Smooth muscle cell (in vitro differentiated cells): Measurements from ENCODE around the gene HELQ. TPM values are rescaled to one million over a fixed set of nuclear protein-coding genes. Genes with fewer than 3 reads are reported as not detected.
"Not testable (repeated sequence)": the region's sequence is repeated elsewhere in the genome, so short reads cannot be mapped to it uniquely, and the experiment has no call there.

ENCODE experiments used
- DNase-seq: peaks from one replicate; lab custom pipeline; 2025; ENCODE audit not compliant: unreplicated experiment; lab: John Stamatoyannopoulos, UW
- H2AFZ ChIP-seq: fragments of 200-600 bp; sonication (generic); 2 replicates; pipeline ENCODE4 v1.6.0; 2016; ENCODE audit warnings: antibody characterized with exemption, low read depth, mild to moderate bottlenecking
- H3F3A ChIP-seq: fragments of 200-600 bp; sonication (generic); 2 replicates; pipeline ENCODE4 v1.6.0; 2017; ENCODE audit warnings: antibody characterized with exemption, low read depth
- H3K27ac ChIP-seq: fragments of 200-600 bp; sonication (generic); 2 replicates; pipeline ENCODE4 v1.5.1; 2016; ENCODE audit warnings: low read depth, mild to moderate bottlenecking
- H3K27me3 ChIP-seq: fragments of 200-600 bp; sonication (generic); 2 replicates; pipeline ENCODE4 v1.6.1; 2016; ENCODE audit warnings: low read depth, mild to moderate bottlenecking
- H3K36me3 ChIP-seq: fragments of 200-600 bp; sonication (generic); 2 replicates; pipeline ENCODE4 v1.5.1; 2016; ENCODE audit warnings: low read depth
- H3K4me1 ChIP-seq: fragments of 200-600 bp; sonication (generic); 2 replicates; pipeline ENCODE4 v1.5.1; 2016; ENCODE audit warnings: low read depth
- H3K4me2 ChIP-seq: fragments of 200-600 bp; sonication (generic); 2 replicates; pipeline ENCODE4 v1.6.0; 2016; ENCODE audit warnings: mild to moderate bottlenecking
- H3K4me3 ChIP-seq: fragments of 200-600 bp; sonication (generic); 2 replicates; pipeline ENCODE4 v1.5.1; 2016; ENCODE audit warnings: mild to moderate bottlenecking
- H3K79me2 ChIP-seq: fragments of 200-600 bp; sonication (generic); 2 replicates; pipeline ENCODE4 v1.6.0; 2016; ENCODE audit warnings: low read depth, mild to moderate bottlenecking
- H3K9ac ChIP-seq: fragments of 200-600 bp; sonication (generic); 2 replicates; pipeline ENCODE4 v1.6.0; 2016; ENCODE audit warnings: low read depth
- H3K9me3 ChIP-seq: fragments of 200-600 bp; sonication (generic); replicated peaks from 2 replicates; pipeline ENCODE4 v1.5.1; 2016; ENCODE audit warnings: low read depth
- H4K20me1 ChIP-seq: fragments of 200-600 bp; sonication (generic); 2 replicates; pipeline ENCODE4 v1.6.0; 2016; ENCODE audit warnings: low read depth
- WGBS: methylation state at CpG from one replicate; pipeline ENCODE4 v1.1.7; 2016; ENCODE audit warnings: low lambda C conversion rate; 5-methylcytosine and 5-hydroxymethylcytosine counted together
- polyA plus RNA-seq: library from polyadenylated mRNA; unstranded; fragments of >200 nt; fragmentation: Nextera tagmentation; extraction: Ambion mirVana; gene quantifications from 2 replicates; pipeline ENCODE4 v1.2.1, GENCODE V29; 2016
- total RNA-seq: library from RNA; depleted of rRNA; stranded (reverse); fragments of >200 nt; gene quantifications from 2 replicates; pipeline ENCODE4 v1.2.3, GENCODE V29; 2014
- TF ChIP-seq, protein P1 (sequence below): fragments of 200-600 bp; sonication (generic); IDR thresholded peaks from 2 replicates; pipeline ENCODE4 v1.5.1; 2017; ENCODE audit warnings: borderline replicate concordance, mild to moderate bottlenecking, antibody characterized with exemption; ENCODE audit not compliant: insufficient read depth, poor library complexity, severe bottlenecking

Gene HELQ
- total and polyA plus RNA-seq, 2 experiments from 2014 or later, result 5.7 to 6.1 TPM

DNA sequence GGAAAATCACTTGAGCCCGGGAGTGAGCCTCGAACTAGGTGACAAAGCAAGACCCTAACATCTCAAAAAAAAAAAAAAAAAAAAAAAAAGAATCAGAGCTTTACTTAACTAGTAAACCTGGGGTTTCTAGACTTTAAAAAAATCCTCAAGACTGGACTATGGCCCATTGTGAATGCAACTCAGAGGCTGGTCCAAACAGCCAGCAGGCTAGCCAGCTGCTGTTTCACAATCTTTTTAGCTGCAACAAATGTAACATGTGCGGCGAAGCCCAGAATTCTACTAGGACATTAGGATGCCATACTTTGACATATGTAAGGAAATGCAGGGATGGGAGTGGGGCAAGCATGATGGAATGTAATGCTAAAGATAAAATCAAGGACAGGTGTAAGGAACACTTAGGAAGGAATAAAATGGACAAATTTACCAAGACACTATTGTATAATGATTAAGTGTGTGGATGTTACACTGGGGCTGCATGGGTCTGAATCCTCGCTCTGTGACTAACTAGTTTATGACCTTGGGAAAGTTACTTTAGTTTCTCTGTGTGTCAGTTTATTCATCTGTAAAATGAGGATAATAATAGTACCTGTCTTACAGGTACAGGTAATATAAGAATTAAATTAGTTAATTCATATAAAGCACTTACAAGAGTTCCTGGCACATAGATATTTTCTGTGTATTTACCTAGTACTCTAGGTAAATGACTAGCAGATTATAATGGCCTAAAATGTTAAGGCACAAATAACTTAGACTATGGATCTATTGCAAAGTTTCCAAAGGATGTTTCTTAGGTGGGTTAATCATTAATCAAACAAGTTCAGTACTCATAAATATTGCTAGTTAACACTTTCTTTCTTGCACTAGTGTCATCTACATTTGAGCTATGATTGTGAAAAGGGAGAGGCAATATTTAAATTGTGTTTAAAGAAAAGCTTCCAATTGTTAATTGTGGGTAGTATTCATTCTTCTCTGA lies 49.5 kb downstream of the HELQ start:
- H2AFZ ChIP-seq, result no peak overlapping the region
- no peak for DNase-seq
- no peaks in the 10 kb centered on the region for H3K27me3 ChIP-seq
- no peaks in the 10 kb centered on the region for H4K20me1 ChIP-seq
- WGBS, result 96% methylated on average over 5 of the region's 5 CpGs
- no peak overlapping the region for H3K9ac ChIP-seq
- no peaks in the 10 kb centered on the region for H3K9me3 ChIP-seq
- no peaks in the 10 kb centered on the region for H3K36me3 ChIP-seq
- H3K4me2 ChIP-seq, result no peak overlapping the region
- no peaks in the 10 kb centered on the region for H3F3A ChIP-seq
- no peaks in the 10 kb centered on the region for H3K4me1 ChIP-seq
- H3K79me2 ChIP-seq, result no peaks in the 10 kb centered on the region
- TF ChIP-seq, protein P1, sequence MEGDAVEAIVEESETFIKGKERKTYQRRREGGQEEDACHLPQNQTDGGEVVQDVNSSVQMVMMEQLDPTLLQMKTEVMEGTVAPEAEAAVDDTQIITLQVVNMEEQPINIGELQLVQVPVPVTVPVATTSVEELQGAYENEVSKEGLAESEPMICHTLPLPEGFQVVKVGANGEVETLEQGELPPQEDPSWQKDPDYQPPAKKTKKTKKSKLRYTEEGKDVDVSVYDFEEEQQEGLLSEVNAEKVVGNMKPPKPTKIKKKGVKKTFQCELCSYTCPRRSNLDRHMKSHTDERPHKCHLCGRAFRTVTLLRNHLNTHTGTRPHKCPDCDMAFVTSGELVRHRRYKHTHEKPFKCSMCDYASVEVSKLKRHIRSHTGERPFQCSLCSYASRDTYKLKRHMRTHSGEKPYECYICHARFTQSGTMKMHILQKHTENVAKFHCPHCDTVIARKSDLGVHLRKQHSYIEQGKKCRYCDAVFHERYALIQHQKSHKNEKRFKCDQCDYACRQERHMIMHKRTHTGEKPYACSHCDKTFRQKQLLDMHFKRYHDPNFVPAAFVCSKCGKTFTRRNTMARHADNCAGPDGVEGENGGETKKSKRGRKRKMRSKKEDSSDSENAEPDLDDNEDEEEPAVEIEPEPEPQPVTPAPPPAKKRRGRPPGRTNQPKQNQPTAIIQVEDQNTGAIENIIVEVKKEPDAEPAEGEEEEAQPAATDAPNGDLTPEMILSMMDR, result no peak
- H3K27ac ChIP-seq, result no peak overlapping the region
- H3K4me3 ChIP-seq, result no peak overlapping the region

DNA sequence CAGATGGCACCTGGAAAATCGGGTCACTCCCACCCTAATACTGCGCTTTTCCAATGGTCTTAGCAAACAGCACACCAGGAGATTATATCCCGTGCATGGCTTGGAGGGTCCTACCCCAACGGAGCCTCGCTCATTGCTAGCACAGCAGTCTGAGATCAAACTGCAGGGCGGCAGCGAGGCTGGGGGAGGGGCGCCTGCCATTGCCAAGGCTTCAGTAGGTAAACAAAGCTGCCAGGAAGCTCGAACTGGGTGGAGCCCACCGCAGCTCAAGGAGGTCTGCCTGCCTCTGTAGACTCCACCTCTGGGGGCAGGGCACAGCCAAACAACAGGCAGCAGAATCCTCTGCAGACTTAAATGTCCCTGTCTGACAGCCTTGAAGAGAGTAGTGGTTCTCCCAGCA lies 57.5 kb downstream of the HELQ start:
- 92% methylated on average over 10 of the region's 10 CpGs for WGBS
- H3F3A ChIP-seq, H3K79me2 ChIP-seq, DNase-seq, H3K9me3 ChIP-seq, H3K4me3 ChIP-seq, H3K4me2 ChIP-seq, H4K20me1 ChIP-seq, H3K36me3 ChIP-seq, H3K27ac ChIP-seq, H3K27me3 ChIP-seq, H2AFZ ChIP-seq, H3K9ac ChIP-seq, H3K4me1 ChIP-seq: not testable (repeated sequence)

DNA sequence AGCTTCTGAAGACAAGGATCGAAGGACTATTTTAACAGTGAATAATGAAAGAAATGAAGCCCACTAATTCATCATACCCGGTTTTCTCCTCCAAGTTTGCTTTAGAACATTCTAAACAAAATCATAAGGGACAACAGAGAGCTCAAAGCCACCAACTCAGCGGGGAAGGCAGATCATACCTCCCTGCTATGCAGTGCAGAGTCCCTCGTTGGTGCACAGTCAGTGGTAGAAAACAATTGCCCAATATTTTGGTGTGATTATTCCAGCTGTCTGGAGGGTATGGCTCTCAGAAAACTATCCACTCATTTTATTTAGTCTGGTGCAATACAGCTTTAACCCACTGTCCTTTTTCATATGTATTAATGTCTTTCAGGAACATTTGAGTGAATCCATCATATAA lies 61.7 kb downstream of the HELQ start:
- no peaks in the 10 kb centered on the region for H4K20me1 ChIP-seq
- H3K79me2 ChIP-seq, result no peaks in the 10 kb centered on the region
- peaks cover 12% of the 10 kb centered on the region for H3K27me3 ChIP-seq
- H2AFZ ChIP-seq, result no peak overlapping the region
- H3K4me2 ChIP-seq, result no peak overlapping the region
- H3F3A ChIP-seq, result no peaks in the 10 kb centered on the region
- no peak overlapping the region for H3K4me3 ChIP-seq
- no peak overlapping the region for H3K27ac ChIP-seq
- no peaks in the 10 kb centered on the region for H3K36me3 ChIP-seq
- H3K4me1 ChIP-seq, result peaks cover 9% of the 10 kb centered on the region
- no peaks in the 10 kb centered on the region for H3K9me3 ChIP-seq
- 82% methylated on average over 4 of the region's 4 CpGs for WGBS
- DNase-seq, result no peak
- no peak overlapping the region for H3K9ac ChIP-seq
- TF ChIP-seq, protein P1, result no peak

DNA sequence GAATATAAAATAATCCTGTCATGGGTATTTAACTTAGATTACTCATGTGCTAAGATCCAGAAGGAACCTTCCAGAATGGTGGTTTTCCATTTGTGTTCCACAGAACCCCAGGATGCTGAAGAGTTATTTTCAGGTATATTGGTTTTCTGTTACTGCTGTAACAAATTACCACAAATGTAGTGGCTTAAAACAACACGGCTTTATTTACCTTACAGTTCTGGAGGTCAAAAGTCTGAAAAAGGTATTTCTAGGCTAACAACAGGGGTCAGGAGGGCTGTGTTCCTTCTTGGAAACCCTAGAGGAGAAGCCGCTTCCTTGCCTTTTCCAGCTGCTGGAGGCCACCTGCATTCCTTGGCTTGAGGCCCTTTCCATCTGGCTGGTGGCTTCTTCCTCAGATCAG lies 63.1 kb downstream of the HELQ start:
- no peak overlapping the region for H3K9ac ChIP-seq
- H3K36me3 ChIP-seq, result no peaks in the 10 kb centered on the region
- H2AFZ ChIP-seq, result no peak overlapping the region
- H3K4me1 ChIP-seq, result peaks cover 12% of the 10 kb centered on the region
- H3F3A ChIP-seq, result no peaks in the 10 kb centered on the region
- no peak overlapping the region for H3K27ac ChIP-seq
- no peaks in the 10 kb centered on the region for H3K9me3 ChIP-seq
- H4K20me1 ChIP-seq, result no peaks in the 10 kb centered on the region
- H3K4me2 ChIP-seq, result no peak overlapping the region
- peaks cover 12% of the 10 kb centered on the region for H3K27me3 ChIP-seq
- 95% methylated on average over 2 of the region's 2 CpGs for WGBS
- no peak for DNase-seq
- TF ChIP-seq, protein P1, result no peak
- no peak overlapping the region for H3K4me3 ChIP-seq
- H3K79me2 ChIP-seq, result no peaks in the 10 kb centered on the region
